ENCODE results near the gene NELL1. TPM values are rescaled to one million over a fixed set of nuclear protein-coding genes. Genes with fewer than 3 reads are reported as not detected.

Gene NELL1
- total RNA-seq, 4 donors from 2014 or later: not detected

GRCh38 chr11:21475276-21475675, 805.9 kb downstream of the NELL1 start:
- WGBS, 2 donors: 76 to 83% methylated on average over 2 of the region's 2 CpGs
- no peaks in the 10 kb centered on the region for H3K4me1 ChIP-seq
- H3K27me3 ChIP-seq: no peaks in the 10 kb centered on the region
- no peaks in the 10 kb centered on the region for H3K36me3 ChIP-seq
- DNase-seq: no peak
- intact Hi-C loops (cut with DNase I): no loop called here
- H3K9me3 ChIP-seq: no peaks in the 10 kb centered on the region
- H3K4me3 ChIP-seq (replicated peaks in 1 of 3): no peak overlapping the region
- H3K27ac ChIP-seq: no peak overlapping the region
- TF ChIP-seq POLR2A (IDR thresholded peaks at IDR 0.05) (no peak), CTCF (IDR thresholded peaks at IDR 0.05) (no peak)

DNA sequence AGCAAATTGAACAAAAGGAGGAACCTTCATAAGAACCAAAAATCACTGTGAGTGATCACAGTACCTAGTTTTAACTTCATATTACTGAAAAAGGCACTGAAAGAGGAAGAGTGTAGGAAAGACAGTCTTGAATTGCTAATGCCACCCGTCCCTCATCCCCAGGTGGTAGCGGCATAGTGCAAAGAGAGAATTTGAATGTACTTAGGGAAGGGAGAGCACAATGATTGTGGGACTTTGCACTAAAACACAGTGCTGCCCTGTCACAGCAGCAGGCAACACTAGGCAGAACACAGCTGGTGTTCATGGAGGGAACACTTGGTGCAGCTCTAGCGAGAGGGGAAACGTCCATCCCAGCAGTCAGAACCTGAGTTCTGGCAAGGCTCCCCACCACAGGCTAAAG, 807.2 kb downstream of the NELL1 start:
- H3K4me1 ChIP-seq: no peaks in the 10 kb centered on the region
- H3K27me3 ChIP-seq: no peaks in the 10 kb centered on the region
- peak in 1 of 2 donors; percentile 2 for DNase-seq
- H3K36me3 ChIP-seq: no peaks in the 10 kb centered on the region
- no peak overlapping the region for H3K27ac ChIP-seq
- TF ChIP-seq POLR2A (IDR thresholded peaks at IDR 0.05) (no peak), CTCF (IDR thresholded peaks at IDR 0.05) (no peak)
- intact Hi-C loops (cut with DNase I): no loop called here
- WGBS, 2 donors: 67 to 94% methylated on average over 4 of the region's 4 CpGs
- H3K9me3 ChIP-seq: no peaks in the 10 kb centered on the region
- no peak overlapping the region for H3K4me3 ChIP-seq (replicated peaks in 1 of 3)

GRCh38 chr11:21480240-21480639, 810.9 kb downstream of the NELL1 start:
- no peaks in the 10 kb centered on the region for H3K9me3 ChIP-seq
- intact Hi-C loops (cut with DNase I): no loop called here
- peak in 1 of 2 donors; percentile 1 for DNase-seq
- H3K27ac ChIP-seq: no peak overlapping the region
- no peaks in the 10 kb centered on the region for H3K4me1 ChIP-seq
- no peaks in the 10 kb centered on the region for H3K27me3 ChIP-seq
- TF ChIP-seq POLR2A (IDR thresholded peaks at IDR 0.05) (no peak), CTCF (IDR thresholded peaks at IDR 0.05) (no peak)
- no peaks in the 10 kb centered on the region for H3K36me3 ChIP-seq
- 30 to 43% methylated on average over 2 of the region's 2 CpGs for WGBS, 2 donors
- no peak overlapping the region for H3K4me3 ChIP-seq (replicated peaks in 1 of 3)

DNA sequence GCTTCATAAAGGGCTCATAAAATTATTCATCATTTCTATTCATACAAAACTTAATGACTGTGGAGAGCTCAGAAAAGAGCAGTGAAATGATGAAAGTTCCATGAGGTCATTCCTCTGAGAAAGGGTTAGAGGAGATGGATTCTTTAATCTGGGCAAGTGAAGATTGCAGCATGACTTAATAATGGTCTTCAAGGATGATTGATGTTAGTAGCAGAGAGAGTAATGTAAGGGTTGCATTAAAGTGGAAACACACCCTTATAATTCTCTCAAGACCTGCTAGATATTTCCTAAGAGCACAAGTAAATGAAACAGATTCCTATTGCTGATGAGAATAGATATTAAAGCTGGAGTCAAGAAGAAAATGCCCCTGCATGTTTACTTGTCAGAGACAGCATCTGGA, 811.9 kb downstream of the NELL1 start:
- TF ChIP-seq POLR2A (IDR thresholded peaks at IDR 0.05): no peak
- no peak for TF ChIP-seq CTCF (IDR thresholded peaks at IDR 0.05)
- Histone ChIP-seq H3K27me3 (no peaks in the 10 kb centered on the region), H3K4me1 (no peaks in the 10 kb centered on the region), H3K27ac (no peak overlapping the region), H3K4me3 (replicated peaks in 1 of 3) (no peak overlapping the region), H3K36me3 (no peaks in the 10 kb centered on the region), H3K9me3 (no peaks in the 10 kb centered on the region)
- intact Hi-C loops (cut with DNase I): no loop called here
- no peak for DNase-seq

DNA sequence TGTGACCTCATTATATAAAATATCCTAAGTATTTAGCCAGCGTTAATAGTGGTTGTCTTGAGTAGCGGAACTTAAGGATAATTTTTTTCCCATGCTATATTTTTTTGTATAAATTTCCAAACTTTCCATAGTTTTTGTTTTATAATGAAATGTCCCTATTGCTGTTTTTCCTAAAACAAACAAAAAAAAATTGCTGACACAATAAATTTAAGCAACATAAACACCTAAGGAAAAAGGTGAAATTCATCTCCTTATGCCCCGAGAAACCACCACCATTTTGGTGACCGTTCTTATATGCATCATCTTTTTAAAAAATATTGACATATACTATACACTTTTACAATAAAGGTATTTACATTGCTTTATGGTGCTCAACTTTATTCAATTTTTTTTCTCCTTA, 814.7 kb downstream of the NELL1 start:
- Histone ChIP-seq H3K9me3 (no peaks in the 10 kb centered on the region), H3K4me3 (replicated peaks in 1 of 3) (no peak overlapping the region), H3K27me3 (no peaks in the 10 kb centered on the region), H3K4me1 (no peaks in the 10 kb centered on the region), H3K27ac (no peak overlapping the region), H3K36me3 (no peaks in the 10 kb centered on the region)
- TF ChIP-seq POLR2A (IDR thresholded peaks at IDR 0.05) (no peak), CTCF (IDR thresholded peaks at IDR 0.05) (no peak)
- intact Hi-C loops (cut with DNase I): no loop called here
- no peak for DNase-seq
- 94 to 97% methylated on average over 4 of the region's 4 CpGs for WGBS, 2 donors
